Caco-2 (cell line): Measurements from ENCODE around the gene FGF1. TPM values are rescaled to one million over a fixed set of nuclear protein-coding genes. Genes with fewer than 3 reads are reported as not detected.

Experiments
- BruUV-seq: library from RNA; stranded (reverse); fragments of 400-500 nt; replicated peaks from 2 replicates; lab custom pipeline; 2021; lab: Mats Ljungman, UMichigan
- CTCF ChIA-PET: fragments of 300-600 bp; sonication (Branson Sonifier 250); formaldehyde crosslinking; loops from one replicate; lab custom pipeline; 2022; ENCODE audit warnings: antibody characterized with exemption; lab: Charles Lee
- POLR2A ChIA-PET: fragments of 300-600 bp; sonication (Branson Sonifier 250); formaldehyde crosslinking; loops from one replicate; lab custom pipeline; 2022; ENCODE audit warnings: antibody characterized with exemption; lab: Charles Lee
- DNase-seq, 2 experiments: peaks; one replicate each; pipeline versions ENCODE4 v3.0.0 to v3.0.0-alpha.2; 2020 to 2022
- H3K27me3 ChIP-seq: replicated peaks from 2 replicates; pipeline ENCODE4 v1.6.0; 2011; ENCODE audit warnings: low read length; ENCODE audit not compliant: control insufficient read depth, insufficient read depth
- H3K36me3 ChIP-seq: 2 replicates; pipeline ENCODE4 v1.5.1; 2011; ENCODE audit warnings: low read length; ENCODE audit not compliant: control insufficient read depth, insufficient read depth
- H3K4me1 ChIP-seq: fragments of 250-450 bp; sonication (Bioruptor Pico); 2 replicates; pipeline ENCODE4 v1.5.1; 2020; ENCODE audit warnings: mild to moderate bottlenecking
- H3K4me3 ChIP-seq: 2 replicates; pipeline ENCODE4 v1.5.1; 2011; ENCODE audit warnings: low read depth, mild to moderate bottlenecking, control low read depth, low read length
- H3K9me3 ChIP-seq: fragments of 250-450 bp; sonication (Bioruptor Pico); 2 replicates; pipeline ENCODE4 v1.5.1; 2020; ENCODE audit warnings: mild to moderate bottlenecking, moderate library complexity
- H3K27ac Mint-ChIP-seq: one replicate; pipeline ENCODE4 v1.8.0; 2022; ENCODE audit warnings: mixed read lengths; ENCODE audit not compliant: unreplicated experiment
- H3K27me3 Mint-ChIP-seq: one replicate; pipeline ENCODE4 v1.8.0; 2022; ENCODE audit warnings: mixed read lengths; ENCODE audit not compliant: insufficient read depth, unreplicated experiment
- H3K36me3 Mint-ChIP-seq: one replicate; pipeline ENCODE4 v1.8.0; 2022; ENCODE audit warnings: mild to moderate bottlenecking, mixed read lengths; ENCODE audit not compliant: insufficient read depth, unreplicated experiment
- H3K4me1 Mint-ChIP-seq: one replicate; pipeline ENCODE4 v1.8.0; 2022; ENCODE audit warnings: low read depth, mixed read lengths; ENCODE audit not compliant: unreplicated experiment
- H3K4me3 Mint-ChIP-seq: one replicate; pipeline ENCODE4 v1.8.0; 2022; ENCODE audit warnings: mild to moderate bottlenecking, moderate library complexity, mixed read lengths; ENCODE audit not compliant: unreplicated experiment
- H3K9me3 Mint-ChIP-seq: one replicate; pipeline ENCODE4 v1.8.0; 2022; ENCODE audit warnings: mixed read lengths; ENCODE audit not compliant: unreplicated experiment
- intact Hi-C: fragments of 100-400 bp; cut with micrococcal nuclease; formaldehyde crosslinking; loops from one replicate; pipeline ENCODE4 v1.10.0; 2022; ENCODE audit not compliant: unreplicated experiment
- total RNA-seq: library from RNA; stranded (reverse); gene quantifications from 2 replicates; pipeline ENCODE4 v1.2.3, GENCODE V29; 2022
- TF ChIP-seq, protein P1 (sequence below), 2 experiments: fragments of 200-600 bp in 1 of 2; IDR thresholded peaks; 1 replicate in 1 of 2; 2 replicates in 1 of 2; pipeline versions ENCODE4 v1.5.1 to v1.8.0; 2011 to 2022; ENCODE audit warnings: antibody characterized with exemption in 1 of 2, control low read depth in 1 of 2, inconsistent platforms in 1 of 2, low read depth in 1 of 2, low read length in 1 of 2, mild to moderate bottlenecking in 1 of 2, moderate library complexity in 1 of 2; ENCODE audit not compliant: insufficient read depth in 1 of 2, severe bottlenecking in 1 of 2, unreplicated experiment in 1 of 2

FGF1 gene
- total RNA-seq, 1 experiment from 2014 or later = not detected

DNA sequence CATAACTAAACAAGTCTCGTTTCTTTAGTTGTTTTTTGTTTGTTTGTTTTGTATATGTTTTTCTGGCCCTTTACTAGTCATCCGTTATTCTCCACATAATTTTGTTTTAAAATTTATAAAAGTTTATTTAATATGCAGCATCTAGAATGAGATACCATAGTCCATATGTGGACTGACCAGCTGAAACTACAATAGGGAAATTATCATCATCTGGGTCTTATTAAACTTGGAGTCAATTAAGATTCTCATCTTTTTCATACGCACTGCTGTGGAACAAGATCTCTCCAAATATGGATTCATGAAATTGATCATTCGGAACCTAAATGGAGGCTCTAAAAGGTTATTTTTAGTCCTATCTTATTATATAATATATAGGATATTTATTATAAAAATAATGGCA is 99.3 kb downstream of the FGF1 start:
- CTCF ChIA-PET = no interaction called here

DNA sequence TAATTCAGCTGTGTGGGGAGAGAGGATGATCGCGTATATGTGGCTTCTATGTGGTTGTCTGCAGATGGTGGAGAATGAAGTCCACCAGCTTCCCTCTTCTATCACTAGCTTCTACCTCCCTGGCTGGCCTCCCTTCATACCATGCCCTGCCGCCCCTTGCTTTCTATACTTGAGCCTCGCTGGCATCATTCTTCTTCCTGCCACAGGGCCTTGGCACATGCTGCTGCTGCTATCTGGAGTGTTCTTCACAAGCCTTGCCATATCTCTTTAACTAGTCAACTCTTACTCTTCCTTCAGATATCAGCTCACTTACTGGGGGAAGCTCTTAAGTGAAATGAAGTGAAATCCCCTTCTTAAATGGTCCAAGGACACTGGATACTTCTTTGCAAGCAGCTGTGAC is 100.4 kb downstream of the FGF1 start:
- Mint-ChIP-seq H3K4me3 (no peak overlapping the region), H3K27me3 (peaks cover 10% of the 10 kb centered on the region), H3K9me3 (peaks cover 2% of the 10 kb centered on the region), H3K4me1 (peaks cover 2% of the 10 kb centered on the region), H3K27ac (no peak overlapping the region), H3K36me3 (no peaks in the 10 kb centered on the region)
- intact Hi-C loops = no loop called here
- Histone ChIP-seq H3K27me3 (no peaks in the 10 kb centered on the region), H3K9me3 (no peaks in the 10 kb centered on the region), H3K4me3 (no peak overlapping the region), H3K36me3 (no peaks in the 10 kb centered on the region), H3K4me1 (no peaks in the 10 kb centered on the region)
- ChIA-PET CTCF (no interaction called here), POLR2A (no interaction called here)
- BruUV-seq = no TSS peak
- TF ChIP-seq, protein P1, sequence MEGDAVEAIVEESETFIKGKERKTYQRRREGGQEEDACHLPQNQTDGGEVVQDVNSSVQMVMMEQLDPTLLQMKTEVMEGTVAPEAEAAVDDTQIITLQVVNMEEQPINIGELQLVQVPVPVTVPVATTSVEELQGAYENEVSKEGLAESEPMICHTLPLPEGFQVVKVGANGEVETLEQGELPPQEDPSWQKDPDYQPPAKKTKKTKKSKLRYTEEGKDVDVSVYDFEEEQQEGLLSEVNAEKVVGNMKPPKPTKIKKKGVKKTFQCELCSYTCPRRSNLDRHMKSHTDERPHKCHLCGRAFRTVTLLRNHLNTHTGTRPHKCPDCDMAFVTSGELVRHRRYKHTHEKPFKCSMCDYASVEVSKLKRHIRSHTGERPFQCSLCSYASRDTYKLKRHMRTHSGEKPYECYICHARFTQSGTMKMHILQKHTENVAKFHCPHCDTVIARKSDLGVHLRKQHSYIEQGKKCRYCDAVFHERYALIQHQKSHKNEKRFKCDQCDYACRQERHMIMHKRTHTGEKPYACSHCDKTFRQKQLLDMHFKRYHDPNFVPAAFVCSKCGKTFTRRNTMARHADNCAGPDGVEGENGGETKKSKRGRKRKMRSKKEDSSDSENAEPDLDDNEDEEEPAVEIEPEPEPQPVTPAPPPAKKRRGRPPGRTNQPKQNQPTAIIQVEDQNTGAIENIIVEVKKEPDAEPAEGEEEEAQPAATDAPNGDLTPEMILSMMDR (IDR thresholded peaks at IDR 0.05; ENCODE audit: insufficient read depth in 1 of 2, low read depth in 1 of 2, low read length in 1 of 2, severe bottlenecking in 1 of 2, unreplicated experiment in 1 of 2) = no peak
- no peak for DNase-seq

More for the DNA sequence above, 99.3 kb downstream of the FGF1 start:
- peaks cover 7% of the 10 kb centered on the region; the same call in 1 of the 2 replicates for H3K4me1 ChIP-seq
- Mint-ChIP-seq H3K4me1 (peaks cover 7% of the 10 kb centered on the region), H3K9me3 (no peaks in the 10 kb centered on the region), H3K27ac (no peak overlapping the region), H3K27me3 (peaks cover 13% of the 10 kb centered on the region), H3K36me3 (no peaks in the 10 kb centered on the region), H3K4me3 (no peak overlapping the region)
- intact Hi-C loops = no loop called here
- TF ChIP-seq, protein P1 (IDR thresholded peaks at IDR 0.05; ENCODE audit: insufficient read depth in 1 of 2, low read depth in 1 of 2, low read length in 1 of 2, severe bottlenecking in 1 of 2, unreplicated experiment in 1 of 2) = no peak
- no peaks in the 10 kb centered on the region for H3K9me3 ChIP-seq
- no peaks in the 10 kb centered on the region for H3K36me3 ChIP-seq
- BruUV-seq = no TSS peak
- POLR2A ChIA-PET = no interaction called here
- H3K4me3 ChIP-seq = no peak overlapping the region
- no peak for DNase-seq
- no peaks in the 10 kb centered on the region for H3K27me3 ChIP-seq

DNA sequence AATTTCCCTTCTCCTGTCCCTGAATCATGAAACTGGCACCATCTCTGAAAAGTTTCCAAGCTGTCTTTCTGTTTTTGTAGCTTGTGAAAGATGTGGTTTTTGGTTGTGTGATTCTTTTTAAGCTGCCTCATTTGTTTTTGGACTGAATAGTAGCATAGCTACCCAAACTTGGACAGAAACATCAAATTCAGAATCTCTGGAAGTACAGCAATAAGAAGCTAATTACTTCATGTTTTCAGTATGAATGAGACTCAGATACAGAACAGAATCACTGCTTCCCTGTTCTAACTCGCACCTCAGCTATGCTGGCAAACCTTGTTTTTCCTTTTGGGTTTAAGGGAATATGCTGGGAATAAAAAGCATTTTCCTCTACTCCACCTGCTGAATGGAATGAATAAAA is 101.0 kb downstream of the FGF1 start:
- H3K9me3 Mint-ChIP-seq = peaks cover 7% of the 10 kb centered on the region
- no TSS peak for BruUV-seq
- Histone ChIP-seq H3K36me3 (no peaks in the 10 kb centered on the region), H3K9me3 (no peaks in the 10 kb centered on the region), H3K4me3 (no peak overlapping the region), H3K27me3 (no peaks in the 10 kb centered on the region), H3K4me1 (no peaks in the 10 kb centered on the region)
- intact Hi-C loops = no loop called here
- ChIA-PET CTCF (no interaction called here), POLR2A (no interaction called here)
- TF ChIP-seq, protein P1 (IDR thresholded peaks at IDR 0.05; ENCODE audit: insufficient read depth in 1 of 2, low read depth in 1 of 2, low read length in 1 of 2, severe bottlenecking in 1 of 2, unreplicated experiment in 1 of 2) = no peak
- DNase-seq = no peak
- no peaks in the 10 kb centered on the region for H3K36me3 Mint-ChIP-seq
- no peaks in the 10 kb centered on the region for H3K4me1 Mint-ChIP-seq
- H3K4me3 Mint-ChIP-seq = no peak overlapping the region
- H3K27me3 Mint-ChIP-seq = peaks cover 9% of the 10 kb centered on the region
- H3K27ac Mint-ChIP-seq = no peak overlapping the region
